HG02623 (cell line): ENCODE data around the gene ZNF212.
"Not testable (repeated sequence)": the region's sequence is repeated elsewhere in the genome, so short reads cannot be mapped to it uniquely, and the experiment has no call there.

Source experiments
- ATAC-seq: cut with Tn5 transposase; IDR thresholded peaks from one replicate; pipeline ENCODE4 v1.9.1; 2021; ENCODE audit warnings: moderate library complexity; ENCODE audit not compliant: unreplicated experiment

ZNF212 gene

DNA sequence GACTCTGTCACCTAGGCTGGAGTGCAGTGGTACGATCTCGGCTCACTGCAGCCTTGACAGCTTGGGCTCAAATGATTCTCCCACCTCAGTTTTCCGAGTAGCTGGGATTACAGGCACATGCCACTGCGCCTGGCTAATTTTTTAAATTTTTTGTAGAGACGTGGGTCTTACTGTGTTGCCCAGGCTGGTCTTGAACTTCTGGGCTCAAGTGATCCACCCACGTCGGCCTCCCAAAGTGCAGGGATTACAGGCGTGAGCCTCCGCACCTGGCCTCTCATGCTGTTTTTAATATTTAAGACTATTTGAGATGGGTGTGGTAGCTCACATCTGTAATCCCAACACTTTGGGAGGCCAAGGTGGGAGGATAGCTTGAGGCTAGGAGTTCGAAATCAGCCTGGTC lies 12.1 kb downstream of the ZNF212 start:
- ATAC-seq: not testable (repeated sequence)

DNA sequence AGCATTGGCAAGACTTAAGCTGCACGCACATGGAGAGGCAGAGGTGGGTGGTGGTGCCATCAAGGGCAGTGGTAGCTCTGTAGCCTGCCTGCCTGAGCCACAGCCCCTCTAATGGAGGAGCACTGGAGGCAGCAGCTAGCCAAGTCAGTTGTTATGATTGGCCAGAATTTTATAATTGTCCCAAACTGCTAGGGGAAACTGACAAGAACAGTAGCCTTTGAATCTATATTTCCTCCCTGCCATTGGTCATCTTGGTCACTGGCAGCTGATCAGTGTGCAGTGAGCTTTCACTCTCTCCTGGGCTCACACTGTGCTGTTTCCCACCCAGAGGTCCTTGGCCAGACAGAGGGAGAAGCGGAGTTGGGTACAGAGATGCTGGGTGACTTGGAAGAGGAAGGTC lies 12.9 kb downstream of the ZNF212 start:
- no peak for ATAC-seq

DNA sequence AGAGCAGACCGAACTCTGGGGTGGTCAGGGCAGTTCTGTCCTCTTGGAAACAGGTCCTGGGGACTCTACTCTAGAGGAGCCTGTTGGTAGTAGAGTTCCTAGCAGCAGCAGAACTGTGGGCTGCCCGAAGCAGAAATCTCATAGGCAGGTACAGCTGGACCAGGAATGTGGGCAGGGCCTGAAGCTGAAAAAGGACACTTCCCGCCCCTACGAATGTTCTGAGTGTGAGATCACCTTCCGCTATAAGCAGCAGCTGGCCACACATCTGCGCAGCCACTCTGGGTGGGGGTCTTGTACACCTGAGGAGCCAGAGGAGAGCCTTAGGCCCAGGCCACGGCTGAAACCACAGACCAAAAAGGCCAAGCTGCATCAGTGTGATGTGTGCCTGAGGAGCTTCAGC lies 14.2 kb downstream of the ZNF212 start:
- ATAC-seq: no peak

GRCh38 chr7:149254181-149254858 lies 14.9 kb downstream of the ZNF212 start:
- ATAC-seq: no peak

DNA sequence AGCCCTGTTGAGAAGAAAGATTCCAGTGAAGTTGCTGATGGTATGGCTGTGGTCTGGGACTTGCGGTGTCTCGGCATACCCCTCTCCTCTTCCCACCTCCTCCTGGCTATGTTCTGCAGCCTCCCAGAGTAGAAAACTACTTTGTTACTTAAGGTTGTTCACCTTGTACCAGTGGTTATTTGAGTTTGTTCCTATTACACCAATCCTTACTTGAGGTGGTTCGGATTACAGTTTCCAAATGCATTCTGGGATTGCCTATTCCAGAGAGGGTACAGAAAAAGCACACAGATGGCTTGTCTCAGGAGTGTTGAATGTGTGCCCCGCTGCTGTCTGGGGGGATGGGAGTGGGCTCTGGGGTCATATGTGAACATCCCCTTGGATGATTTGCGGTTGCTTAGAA lies 15.7 kb downstream of the ZNF212 start:
- no peak for ATAC-seq

DNA sequence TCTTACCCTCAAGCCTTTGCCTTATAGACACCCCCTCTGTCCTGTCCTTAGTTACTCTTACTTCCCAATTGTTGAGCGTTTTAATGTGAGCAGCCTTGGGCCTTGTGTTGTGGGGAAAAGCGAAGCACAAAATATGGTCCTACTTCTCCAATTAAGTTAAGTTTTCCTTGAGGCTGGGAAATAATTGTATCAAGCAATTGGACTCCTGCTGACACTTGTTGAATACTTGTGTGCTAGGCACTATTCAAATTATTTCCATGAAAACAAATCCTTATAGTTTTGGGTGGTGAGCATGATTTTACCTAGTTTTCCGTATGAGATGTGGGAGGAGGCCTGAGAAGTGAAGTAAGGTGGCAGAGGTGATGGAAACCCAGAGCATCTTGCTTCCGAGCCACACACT lies 17.1 kb downstream of the ZNF212 start:
- ATAC-seq: no peak

- ATAC-seq: no peak
Observed at GRCh38 chr7:149257146-149257545, 17.7 kb downstream of the ZNF212 start.

- ATAC-seq: no peak
Observed at GRCh38 chr7:149261316-149261828, 21.9 kb downstream of the ZNF212 start.

DNA sequence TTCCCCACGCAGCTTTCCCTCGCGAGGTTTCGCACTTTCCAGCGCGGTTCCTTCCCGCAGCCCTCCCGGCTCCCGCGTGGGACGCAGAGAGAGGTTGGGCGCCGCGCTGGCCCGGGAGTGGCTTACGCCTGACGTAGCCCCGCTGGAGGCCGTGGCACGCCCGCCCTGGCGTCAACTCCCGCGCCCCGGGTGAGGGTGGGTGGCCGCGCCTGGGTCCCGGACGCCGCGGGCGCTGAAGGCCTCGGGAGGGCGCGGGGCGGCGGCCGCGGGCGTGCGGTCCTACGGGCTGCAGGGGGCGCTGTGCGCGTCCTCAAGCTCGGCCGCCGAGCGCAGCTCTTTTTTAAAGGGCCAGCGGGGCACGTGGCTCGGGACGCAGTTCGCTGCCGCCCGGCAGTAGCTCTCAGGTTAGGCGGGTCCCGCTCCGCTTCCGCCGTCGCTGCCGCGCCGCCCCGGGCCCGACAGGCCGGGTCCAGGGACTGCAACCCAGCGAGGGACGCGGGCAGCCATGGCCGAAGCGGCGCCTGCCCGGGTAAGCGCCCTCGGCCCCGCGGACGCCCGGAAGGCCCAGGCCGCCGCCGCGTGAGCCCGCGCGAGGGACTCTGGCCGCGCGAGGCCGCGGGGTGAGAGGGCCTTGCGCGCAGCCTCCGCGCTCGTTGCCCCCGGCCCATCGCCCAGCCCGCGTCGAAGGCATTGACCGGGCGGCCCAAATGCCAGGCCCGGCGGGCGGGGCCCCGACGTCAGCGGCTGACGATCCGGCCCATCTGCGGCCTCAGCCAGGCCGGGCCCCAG lies 22.6 kb downstream of the ZNF212 start, which contains the start of gene ZNF783:
Gene ZNF783 (plus strand): TSS at position 368 of the 789 bp plus-strand sequence. CDS start 138 bp downstream, at position 506.
- ATAC-seq: peak; percentile 85

DNA sequence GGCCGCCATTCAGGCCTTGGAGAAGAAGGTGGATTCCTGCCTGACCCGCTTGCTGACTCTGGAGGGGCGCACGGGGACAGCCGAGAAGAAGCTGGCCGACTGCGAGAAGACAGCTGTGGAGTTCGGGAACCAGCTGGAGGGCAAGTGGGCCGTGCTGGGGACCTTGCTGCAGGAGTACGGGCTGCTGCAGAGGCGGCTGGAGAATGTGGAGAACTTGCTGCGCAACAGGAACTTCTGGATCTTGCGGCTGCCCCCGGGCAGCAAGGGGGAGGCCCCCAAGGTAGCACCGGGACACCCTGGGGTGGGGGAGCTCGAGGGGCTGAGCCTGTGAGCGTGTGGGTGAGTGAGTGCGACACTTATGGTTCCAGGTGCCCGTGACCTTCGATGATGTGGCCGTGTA lies 27.0 kb downstream of the ZNF212 start:
- ATAC-seq: no peak

DNA sequence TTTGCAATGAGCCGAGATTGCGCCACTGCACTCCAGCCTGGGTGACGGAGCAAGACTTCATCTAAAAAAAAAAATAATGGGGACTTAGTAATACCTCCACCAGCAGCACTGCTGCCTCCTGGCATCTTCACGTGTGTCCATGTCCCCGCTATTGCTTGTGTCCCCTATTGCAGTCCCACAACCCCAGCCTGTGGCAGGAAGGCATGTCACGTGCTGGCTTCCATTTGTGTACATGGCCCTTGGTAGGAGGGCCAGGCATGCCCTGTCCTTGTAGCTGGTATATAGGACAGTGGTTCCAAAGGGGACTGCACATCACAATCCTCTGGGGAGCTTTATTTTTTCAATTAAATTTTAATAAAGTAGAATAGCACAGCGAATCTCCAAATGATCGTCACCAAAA lies 28.3 kb downstream of the ZNF212 start:
- ATAC-seq: no peak

DNA sequence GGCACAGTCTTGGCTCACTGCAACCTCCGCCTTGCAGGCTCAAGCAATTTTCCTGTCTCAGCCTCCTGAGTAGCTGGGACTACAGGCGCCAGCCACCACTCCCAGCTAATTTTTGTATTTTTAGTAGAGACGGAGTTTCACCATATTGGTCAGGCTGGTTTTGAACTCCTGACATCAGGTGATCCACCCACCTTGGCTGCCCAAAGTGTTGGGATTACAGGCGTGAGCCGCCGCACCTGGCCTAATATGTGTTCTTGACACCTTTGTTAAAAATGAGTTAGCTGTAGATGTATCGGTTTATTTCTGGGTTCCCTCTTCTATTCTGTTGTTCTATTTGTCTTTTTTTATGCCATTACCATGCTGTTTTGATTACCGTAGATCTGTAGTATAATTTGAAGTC lies 35.0 kb downstream of the ZNF212 start:
- ATAC-seq: not testable (repeated sequence)

GRCh38 chr7:149277871-149278270 lies 38.4 kb downstream of the ZNF212 start:
- ATAC-seq: no peak

GRCh38 chr7:149278396-149278795 lies 38.9 kb downstream of the ZNF212 start:
- ATAC-seq: no peak

DNA sequence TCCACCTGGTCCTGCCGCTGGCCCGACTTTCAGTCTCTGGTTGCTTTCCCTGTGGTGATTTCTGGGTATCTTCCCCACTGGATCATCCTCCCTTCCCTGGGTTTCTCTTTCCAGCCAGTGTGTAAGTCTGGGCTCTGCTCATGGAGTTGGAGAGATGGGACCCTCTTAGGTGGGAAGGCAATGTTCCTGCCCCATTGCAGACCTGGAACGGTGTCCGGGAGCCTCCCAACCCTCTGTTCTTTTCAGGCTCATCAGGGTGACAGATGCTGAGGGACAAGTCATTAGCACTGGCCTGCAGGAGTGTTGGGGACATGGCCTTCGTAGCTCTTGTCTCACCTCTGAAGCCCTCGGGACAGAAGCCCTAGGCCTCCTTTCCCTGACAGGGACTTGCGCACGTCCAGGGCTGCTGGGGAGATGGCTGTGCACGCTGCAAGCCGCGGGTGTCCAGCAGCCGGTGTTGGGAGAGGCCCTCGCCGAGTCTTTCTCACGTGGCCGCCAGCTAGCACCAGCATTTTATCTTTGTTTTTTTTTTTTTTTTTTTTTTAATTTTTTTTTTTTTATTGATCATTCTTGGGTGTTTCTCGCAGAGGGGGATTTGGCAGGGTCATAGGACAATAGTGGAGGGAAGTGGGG lies 39.8 kb downstream of the ZNF212 start:
- no peak for ATAC-seq

- no peak for ATAC-seq
Observed at GRCh38 chr7:149280151-149280550, 40.7 kb downstream of the ZNF212 start.

DNA sequence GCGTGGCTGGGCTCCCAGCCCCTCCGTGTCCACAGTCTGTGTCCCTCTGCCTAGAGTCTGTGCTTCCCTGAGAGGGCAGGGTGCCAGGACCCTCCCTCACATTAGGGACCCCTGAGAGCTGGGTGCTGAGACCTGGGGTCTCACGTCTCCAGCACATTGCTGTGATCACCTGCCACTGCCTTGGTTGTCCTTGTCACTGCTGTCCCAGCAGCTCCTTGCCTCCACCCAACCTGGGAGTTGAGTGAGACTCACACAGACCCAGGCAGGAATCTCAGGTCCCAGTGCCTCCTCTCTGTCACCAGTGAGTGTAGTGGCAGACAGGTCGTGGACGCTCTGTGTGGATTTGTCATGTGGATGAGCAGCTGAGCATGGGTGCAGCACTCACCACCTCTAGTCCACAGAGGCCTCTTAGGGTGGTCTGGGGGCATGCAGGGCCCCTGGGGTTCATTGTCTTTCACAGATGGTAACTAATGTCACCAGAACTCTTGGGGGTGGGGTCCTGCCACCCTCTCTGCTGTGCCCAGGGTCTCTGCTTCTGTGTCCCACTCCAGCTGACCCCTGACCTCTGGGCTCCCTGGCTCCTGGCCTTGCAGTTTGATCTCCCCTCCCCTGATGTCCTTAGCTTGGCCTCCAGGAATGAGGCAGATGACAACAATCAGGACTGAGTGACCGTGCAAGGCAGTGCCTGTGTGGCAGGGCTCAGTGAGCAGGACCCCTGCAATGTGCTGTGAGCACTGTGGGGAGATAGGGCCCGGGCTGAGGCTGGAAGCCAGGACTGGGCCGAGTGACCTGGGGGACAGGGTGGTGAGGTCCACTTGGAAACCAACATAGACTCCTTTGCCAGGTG lies 41.4 kb downstream of the ZNF212 start:
- ATAC-seq: no peak

DNA sequence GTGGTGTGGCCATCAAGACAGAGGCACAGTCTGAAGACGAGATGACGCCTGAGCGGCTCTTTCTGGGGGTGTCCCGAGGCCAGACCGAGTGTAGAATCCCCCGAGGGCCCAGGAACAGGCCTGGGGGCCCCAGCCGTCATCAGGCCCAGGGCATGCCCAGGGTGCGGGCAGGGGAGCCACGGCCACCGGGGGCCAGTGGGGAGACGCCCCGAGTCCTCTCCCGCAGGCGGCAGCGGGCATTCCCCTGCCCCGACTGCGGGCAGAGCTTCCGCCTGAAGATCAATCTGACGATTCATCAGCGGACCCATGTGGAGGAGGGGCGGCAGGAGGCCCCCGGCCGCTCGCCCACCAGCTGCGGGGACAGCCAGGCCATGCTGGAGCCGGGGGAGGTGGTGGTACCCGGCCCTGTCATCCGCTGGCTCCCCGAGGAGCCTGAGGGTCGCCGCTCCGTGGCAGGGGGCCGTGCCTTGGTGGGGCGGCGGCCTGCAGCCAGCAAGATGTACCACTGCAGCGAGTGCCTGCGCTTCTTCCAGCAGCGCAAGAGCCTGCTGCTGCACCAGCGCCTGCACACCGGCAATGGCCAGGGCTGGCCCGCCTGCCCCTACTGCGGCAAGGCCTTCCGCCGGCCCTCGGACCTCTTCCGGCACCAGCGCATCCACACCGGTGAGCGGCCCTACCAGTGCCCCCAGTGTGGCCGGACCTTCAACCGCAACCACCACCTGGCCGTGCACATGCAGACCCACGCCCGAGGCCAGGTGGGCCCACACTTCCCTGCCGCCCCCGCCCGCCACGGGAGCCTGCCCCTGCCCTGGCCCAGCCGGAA lies 42.3 kb downstream of the ZNF212 start:
- no peak for ATAC-seq

DNA sequence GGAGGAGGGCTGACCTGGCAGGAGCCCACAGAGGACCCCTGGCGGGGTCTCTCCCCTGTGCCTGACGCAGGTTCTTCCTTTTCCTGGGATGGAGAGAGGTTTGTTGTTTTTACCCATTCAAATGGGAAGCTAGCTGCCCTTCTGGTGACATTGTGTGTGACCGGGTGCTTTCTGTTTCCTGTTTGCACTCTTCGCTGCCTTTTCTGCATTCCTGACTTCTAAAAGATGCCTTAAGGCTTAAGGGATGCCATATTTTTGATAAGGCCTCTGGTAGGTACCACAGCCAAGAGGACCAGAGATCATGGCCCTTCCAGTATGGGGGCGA lies 42.8 kb downstream of the ZNF212 start:
- no peak for ATAC-seq

- ATAC-seq: no peak
Observed at GRCh38 chr7:149283321-149283720, 43.9 kb downstream of the ZNF212 start.
